Hindlimb muscle (tissue), 1 donor: ENCODE data around the gene HAS3. TPM values are rescaled to one million over a fixed set of nuclear protein-coding genes. Genes with fewer than 3 reads are reported as not detected.

ENCODE experiments used
- DNase-seq: peaks from one replicate; pipeline ENCODE4 v3.0.0-alpha.2; 2013
- polyA plus RNA-seq: library from polyadenylated mRNA; unstranded; fragments of 120-200 nt; gene quantifications from one replicate; pipeline ENCODE4 v1.2.1, GENCODE V29; 2013; ENCODE audit not compliant: insufficient read length

Gene HAS3
- polyA plus RNA-seq, 1 donor: 2.6 TPM

DNA sequence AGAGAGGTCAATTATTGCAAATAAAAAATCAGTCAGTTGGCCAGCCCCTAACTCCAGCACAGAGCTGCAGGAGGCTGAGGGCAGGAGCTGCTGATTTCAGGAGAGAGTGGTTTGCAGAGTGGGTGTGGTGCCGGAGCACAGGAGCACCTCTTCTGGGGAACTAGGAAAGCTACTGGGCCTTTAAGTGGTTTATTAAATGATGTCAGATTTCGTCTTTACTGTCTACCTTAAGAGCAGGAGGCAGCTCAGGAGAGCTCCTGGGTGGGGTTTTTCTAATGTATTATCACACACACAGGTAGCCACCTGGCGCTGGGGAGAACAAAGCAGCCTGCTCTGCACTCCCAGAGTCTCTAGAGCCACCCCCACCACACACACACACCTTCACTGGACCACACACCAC, 11.5 kb upstream of the HAS3 start:
- DNase-seq: no peak

DNA sequence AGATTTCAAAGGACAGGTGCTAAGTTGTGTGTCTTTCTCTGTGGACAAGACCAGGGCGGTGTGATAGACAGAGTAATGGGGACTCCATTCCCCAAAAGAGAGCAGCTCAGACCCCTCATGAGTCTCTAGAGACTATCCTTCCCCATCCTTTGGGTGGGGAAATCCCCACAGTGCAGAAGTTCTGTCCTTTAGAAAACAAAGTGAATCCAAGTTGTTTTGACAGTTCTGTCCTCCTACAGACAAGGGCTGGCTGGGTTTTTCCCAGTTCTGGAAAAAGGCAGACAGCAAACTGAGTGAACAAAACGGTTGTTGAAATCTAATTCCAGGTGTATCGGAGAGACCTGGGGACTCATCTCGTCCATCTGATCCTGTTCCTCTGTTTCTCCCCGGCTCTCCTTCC, 11.0 kb upstream of the HAS3 start:
- DNase-seq: no peak

DNA sequence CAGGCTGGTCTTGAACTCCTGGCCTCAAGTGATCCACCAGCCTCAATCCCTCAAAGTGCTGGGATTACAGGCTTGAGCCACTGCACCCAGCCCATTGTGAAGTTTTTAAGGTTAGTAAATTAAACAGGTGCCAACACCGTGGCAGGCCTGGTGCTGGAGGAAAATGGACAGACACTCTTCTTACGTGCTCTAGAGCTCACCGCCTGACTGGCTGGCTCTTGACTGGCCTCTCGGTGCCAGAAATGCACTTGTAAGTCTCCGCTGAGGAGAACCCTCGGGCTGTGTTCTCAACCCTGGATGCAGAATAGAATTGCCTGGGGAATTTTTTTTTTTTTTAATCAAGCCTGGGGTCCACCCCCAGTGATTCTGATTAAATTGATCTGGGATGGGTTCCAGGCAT, 10.3 kb upstream of the HAS3 start:
- DNase-seq: no peak

DNA sequence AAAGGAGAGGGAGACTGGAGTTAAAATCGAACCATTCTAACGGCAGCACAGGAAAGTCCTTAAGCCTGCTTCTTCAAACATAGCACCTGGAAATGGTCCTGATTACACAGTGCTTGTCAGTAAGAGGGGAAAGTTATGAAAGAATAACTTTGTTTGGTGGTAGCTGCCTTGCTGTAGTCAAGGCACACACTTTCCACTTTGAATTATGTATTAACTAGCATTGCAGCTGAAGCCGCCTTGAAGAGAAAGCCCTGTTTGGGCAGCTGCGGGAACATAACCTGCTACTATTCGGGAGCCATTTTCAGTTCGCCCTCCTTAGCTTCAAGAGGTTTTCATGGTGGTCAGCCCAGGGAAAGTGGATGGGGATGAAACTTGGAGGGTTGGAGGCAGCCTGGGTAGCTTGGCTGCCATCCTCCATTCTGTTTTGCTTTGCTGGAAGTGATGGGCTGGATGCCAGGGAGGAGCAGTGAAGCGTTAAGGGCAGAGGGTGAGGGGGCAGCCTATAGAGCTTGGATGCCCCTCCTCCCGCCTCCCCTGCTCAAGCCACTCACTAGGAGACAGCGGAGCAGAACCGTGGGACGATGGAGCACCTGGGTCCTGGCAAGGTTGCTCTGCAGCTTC, 5.3 kb upstream of the HAS3 start:
- DNase-seq: no peak

DNA sequence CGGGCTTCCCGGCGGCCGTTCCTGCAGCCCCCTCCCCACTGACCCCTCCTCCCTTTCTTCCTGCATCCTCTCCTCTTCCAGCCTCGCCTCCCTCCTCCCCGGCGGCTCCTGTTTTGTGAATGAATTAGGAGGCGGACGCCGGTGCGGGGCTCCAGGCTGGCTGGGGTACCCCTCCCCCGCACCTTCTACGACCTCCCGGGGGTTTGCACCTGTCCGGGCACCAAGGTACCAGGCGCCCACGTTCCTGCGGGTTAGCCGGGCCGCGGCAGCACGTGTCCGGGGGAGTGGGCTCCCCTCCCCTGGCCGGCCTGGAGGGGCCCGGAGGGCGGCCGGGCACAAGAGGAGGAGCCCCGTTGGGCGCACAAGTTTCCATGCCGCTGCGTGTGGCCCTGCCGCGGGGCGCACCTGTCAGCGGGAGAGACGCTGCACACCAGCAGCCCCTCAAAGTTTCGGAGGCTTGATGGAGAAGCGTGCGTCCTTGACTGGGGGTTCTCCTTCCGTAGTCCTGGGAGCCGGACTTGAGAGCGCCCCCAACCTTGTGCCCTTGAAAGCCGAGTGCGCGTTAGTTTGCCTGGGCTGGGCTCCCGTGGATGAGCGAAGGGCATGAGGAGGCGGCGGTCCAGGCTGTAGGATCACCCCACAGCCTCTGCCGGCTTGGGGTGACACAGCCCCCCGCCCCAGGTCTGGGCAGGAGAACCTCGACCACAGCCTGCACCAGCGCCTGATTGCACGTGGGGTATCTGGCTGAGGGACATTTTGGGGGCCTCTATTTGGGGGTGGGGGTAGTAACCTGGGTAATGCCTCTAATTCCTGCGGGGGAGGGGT, 1.2 kb downstream of the HAS3 start:
- DNase-seq: no peak

DNA sequence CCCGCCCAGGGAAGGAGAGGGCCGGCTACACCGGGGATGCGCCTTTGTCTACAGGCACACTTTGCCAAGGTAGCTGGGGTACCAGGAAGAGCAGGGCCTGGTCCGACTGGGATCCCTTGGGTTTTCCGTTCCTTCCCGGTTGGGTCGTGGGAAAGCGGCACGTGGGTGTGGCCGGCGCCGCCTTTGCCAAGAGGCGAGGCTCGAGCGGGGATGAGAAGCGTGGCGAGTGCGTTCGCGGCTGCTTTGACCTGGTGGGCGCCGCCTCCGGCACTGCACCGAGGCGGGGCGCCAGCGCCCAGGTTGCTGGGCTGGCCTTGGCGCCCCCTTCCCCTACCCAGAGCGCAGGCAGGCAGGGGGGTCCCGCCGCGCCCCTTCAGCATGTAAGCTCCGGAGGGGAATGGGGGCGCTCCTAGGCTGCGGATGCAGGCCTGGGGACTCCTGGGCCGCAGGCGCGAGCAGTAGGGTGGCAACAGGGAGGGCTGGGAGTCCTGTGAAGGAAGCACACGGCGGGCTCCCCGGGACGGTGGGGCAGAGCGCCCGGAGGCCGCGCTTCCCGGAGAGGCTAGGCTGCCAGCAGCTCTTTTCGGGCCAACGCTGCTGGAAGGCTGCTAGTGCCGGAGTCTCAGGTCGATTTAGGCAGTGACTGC, 2.0 kb downstream of the HAS3 start:
- DNase-seq: peak; percentile 18

DNA sequence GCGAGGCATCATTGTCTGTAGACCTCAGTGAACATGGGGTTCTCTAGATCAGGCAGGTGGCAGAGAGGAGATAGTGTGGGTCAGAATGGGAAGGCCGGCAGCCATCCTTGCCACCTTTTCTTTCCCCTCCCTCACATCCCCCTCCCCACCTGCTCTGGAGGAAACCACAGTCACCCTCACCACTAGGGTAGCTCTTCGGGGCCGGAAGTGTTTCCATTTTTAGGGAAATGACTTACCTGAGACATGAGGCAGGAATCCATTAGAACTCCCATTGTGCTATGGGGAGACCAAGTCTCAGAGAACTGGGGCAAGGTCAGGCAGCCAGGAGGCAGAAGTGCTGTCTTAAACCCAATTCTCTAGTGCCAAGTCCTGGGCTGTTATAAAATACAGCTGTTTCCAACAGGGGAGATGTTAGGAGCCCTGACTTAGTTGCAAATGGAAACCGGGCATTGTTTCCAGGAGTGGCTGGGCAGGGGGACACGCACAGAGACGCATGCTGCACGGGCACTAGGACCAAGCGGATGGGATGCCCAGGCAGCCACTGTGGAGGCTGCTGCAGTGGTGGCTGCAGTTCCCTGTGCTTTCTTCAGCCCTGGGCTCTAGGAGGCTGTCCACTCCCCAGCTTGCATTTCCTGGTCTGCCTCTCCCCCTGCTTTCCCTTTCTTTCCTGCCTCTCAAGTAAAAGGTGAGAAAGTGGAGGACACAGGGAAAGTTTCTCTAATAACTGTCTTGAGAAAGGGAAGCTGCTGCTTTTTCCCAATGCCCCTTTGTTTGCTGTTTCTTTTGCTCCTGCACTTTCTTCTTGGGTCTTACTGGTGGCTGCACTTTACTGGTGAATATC, 2.8 kb downstream of the HAS3 start:
- no peak for DNase-seq

DNA sequence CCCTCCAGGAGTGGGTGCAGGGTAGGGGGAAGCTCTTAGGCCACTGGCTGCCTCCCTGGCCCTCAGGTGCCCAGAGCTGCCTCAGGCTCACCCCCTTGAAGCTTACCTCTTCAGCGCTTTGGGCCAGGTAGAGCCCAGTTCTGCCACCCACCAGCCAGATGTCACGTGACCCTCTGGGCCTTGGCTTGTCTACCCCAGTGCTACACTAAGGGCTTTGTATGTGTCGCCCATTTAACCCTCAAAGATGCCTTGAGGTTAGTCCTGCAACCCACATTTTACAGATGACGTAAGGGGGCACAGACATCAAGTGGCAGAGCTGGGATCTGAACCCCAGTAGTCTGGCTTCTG, 3.4 kb downstream of the HAS3 start:
- DNase-seq: no peak

DNA sequence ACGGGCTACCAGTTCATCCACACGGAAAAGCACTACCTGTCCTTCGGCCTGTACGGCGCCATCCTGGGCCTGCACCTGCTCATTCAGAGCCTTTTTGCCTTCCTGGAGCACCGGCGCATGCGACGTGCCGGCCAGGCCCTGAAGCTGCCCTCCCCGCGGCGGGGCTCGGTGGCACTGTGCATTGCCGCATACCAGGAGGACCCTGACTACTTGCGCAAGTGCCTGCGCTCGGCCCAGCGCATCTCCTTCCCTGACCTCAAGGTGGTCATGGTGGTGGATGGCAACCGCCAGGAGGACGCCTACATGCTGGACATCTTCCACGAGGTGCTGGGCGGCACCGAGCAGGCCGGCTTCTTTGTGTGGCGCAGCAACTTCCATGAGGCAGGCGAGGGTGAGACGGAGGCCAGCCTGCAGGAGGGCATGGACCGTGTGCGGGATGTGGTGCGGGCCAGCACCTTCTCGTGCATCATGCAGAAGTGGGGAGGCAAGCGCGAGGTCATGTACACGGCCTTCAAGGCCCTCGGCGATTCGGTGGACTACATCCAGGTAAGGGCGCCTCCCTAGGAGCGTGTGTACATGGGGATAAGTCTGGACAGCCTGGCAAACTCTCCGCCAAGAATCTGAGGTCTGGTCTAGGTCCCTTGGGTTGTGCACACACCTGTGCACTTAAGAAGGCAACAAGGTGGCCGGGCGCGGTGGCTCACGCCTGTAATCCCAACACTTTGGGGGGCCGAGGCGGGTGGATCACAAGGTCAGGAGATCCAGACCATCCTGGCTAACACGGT, 4.2 kb downstream of the HAS3 start:
- DNase-seq: no peak

DNA sequence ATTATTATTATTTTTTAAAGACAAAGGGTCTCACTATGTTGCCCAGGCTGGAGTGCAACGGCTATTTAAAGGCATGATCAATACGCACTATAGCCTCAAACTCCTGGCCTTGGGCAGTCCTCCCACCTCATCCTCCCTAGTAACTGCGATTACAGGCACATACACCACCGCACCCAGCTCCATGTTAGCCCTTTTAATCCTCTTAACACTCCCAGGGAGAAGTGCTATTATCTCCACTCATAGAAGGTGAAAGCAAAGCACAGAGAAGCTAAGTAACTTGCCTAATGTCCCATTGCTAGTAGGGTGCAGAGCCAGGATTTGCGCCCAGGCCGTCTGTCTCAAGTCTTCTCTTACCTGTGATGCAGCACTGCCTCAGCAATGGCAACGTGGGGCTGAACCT, 5.0 kb downstream of the HAS3 start:
- DNase-seq: no peak

DNA sequence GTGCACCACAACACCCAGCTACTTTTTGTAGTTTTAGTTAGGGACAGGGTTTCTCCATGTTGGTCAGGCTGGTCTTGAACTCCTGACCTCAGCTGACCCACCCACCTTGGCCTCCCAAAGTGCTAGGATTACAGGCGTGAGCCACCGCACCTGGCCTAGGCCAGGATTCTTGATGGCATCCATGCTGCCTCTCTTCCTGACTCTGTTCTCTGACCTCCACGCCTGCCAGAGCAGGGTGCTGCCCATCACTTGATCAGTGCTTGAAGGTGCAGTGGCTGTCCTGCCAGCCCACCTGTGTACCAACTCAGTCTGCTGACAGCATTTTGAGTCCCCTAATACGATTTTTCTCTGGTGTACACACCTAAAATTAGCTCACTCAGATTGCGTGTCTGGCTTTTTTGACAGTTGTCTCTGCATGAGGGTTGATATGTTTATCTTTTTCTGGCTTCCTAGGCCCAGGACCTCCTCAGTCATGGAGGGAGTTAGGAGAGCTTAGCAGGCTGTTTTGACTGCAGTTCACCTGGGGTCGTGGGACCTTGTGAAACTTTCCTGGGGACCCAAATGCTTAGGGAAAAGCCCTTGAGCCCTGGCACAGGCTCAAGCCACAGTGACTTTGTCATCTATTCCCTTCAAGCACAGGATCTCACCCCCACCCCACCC, 5.9 kb downstream of the HAS3 start:
- no peak for DNase-seq

DNA sequence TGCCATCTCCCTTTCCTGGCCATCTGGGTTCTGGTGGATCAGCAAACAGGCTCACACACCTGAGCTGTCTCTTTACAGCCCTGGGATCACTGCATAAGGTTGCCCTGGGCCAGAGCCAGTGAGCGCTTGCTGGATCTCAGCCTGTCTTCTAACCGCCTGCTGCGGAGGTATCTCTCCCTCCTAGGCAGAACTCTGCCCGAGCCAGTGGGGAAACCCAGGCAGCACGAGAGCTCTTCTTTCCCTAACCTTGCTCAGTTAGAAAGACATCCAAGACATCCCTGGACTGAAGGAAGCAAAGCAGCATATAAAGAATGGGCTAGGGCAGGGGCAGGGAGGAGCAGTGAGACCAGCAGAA, 6.4 kb downstream of the HAS3 start:
- DNase-seq: no peak

DNA sequence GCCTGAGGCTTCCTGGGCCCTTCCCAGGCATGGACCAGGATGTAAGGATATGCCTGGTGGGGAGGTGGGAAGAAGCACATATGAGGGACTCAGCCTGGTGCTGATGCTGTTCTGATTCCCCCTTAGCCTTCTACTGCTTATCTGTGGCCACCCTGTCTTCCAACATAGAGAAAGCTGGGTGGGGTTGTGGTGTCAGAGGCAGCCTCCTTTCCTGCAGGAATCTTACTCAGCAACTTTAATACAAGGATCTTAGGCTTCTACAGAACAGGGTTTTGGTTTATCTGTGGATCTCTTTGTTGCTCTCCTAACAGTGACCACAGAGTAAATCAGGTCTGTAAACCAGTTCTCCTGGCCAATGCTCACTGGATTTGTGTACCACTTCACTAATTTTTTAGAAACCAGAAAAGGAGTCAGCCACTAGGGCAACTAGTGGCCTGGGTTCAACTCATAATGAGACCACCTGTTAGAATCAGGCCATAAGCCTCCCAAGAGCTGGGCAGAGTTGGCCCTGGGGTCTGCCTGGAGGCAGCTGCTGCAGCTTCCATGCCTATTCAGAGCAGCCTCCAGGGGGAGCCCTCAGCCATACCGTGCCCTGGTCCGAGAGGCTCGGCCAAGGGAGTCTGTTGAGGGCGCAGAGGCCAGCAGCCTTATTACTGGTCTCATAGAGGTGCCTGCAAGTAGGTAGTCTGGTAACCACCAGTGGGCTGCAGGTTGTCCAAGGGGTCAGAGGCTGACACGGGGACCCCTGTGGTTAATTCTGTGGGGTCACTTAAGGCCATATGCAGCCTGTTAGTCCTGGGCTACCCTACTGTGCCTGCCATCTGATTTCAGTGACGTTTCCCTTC, 7.1 kb downstream of the HAS3 start:
- no peak for DNase-seq

DNA sequence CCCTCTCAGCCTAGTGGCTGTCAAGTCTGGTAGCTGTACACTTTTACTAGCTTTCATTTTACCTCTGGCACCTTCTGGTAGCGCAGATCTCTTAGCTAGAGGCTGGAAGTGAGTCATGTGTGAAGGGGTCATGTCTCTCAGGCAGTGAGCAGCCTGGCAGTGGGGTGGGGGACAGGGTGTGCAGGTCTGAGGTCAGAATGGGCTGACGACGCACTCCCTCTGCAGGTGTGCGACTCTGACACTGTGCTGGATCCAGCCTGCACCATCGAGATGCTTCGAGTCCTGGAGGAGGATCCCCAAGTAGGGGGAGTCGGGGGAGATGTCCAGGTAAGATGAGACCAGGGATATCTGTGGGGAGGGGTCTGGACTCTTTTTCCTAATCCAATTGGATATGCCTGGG, 7.8 kb downstream of the HAS3 start:
- DNase-seq: no peak

DNA sequence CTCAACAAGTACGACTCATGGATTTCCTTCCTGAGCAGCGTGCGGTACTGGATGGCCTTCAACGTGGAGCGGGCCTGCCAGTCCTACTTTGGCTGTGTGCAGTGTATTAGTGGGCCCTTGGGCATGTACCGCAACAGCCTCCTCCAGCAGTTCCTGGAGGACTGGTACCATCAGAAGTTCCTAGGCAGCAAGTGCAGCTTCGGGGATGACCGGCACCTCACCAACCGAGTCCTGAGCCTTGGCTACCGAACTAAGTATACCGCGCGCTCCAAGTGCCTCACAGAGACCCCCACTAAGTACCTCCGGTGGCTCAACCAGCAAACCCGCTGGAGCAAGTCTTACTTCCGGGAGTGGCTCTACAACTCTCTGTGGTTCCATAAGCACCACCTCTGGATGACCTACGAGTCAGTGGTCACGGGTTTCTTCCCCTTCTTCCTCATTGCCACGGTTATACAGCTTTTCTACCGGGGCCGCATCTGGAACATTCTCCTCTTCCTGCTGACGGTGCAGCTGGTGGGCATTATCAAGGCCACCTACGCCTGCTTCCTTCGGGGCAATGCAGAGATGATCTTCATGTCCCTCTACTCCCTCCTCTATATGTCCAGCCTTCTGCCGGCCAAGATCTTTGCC, 9.0 kb downstream of the HAS3 start:
- no peak for DNase-seq

DNA sequence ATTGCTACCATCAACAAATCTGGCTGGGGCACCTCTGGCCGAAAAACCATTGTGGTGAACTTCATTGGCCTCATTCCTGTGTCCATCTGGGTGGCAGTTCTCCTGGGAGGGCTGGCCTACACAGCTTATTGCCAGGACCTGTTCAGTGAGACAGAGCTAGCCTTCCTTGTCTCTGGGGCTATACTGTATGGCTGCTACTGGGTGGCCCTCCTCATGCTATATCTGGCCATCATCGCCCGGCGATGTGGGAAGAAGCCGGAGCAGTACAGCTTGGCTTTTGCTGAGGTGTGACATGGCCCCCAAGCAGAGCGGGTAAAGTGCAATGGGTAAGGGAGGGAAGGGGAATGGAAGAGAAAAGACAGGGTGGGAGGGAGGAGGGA, 9.5 kb downstream of the HAS3 start:
- DNase-seq: no peak

DNA sequence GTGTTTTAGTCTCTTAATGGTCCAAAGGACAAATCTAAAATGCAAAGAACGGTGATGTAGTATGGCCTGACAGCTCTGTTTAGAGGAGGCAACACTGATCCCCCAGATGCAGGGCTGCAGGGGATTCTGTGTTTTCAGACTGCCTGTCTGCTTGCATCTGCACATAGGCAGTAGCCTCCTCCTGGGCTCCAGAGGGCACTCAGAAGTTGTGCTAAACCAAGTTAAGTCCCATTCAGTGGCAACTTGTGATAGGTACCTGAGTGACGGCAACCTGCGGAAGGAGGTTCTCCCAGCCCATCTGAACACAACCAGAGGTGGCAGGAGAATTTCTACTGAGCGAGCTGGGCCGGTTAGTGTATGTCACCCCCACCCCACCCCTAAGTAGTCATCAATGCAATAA, 9.9 kb downstream of the HAS3 start:
- DNase-seq: no peak

DNA sequence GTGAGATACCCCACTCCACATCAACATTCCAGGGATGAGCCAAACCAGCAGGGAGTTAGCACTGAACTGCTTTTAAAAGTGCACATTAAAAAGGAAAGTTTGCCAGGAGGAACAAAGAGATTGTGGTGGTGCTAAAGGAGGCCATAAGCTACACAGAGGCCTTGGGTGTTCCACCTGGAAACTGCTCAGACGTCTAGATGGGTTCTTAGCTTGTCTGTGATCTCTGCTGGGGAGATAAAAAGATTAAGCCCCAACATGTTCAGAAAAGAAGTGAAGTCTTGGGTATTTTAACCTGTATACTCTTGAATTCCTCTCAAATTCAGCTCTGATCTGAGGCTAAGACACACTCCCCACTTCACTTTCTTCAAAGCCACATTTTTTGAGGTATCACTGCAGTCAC, 10.4 kb downstream of the HAS3 start:
- DNase-seq: no peak

DNA sequence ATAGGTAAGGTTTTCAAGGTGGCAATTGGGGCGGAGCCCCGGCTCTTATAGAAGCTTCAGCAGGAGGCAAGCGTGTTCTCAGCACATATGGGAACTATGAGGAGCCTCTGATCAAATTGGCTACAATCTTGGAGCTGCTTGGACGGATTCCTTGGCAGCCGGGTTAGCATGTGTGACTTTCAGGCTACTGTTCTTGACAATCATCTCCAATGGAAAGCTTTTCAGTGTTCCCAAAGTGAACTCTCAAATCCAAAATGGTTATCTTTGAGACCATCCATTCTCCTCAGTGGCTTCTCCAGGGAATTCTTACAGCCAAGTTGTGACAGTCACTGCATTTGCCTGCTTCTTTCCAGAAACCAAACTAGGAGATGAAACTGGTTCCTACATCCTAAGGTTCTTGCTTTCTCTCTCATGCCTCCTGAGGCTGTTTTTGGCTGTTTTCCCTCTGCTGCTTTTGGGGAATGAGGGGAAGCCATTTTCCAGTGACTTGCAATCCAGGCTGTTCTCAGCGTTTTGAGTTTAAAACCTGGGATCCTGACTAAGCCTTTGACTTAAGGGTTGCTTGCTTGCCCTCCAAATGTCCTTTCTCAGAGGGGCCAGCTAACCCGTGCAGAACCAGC, 10.9 kb downstream of the HAS3 start:
- DNase-seq: no peak

DNA sequence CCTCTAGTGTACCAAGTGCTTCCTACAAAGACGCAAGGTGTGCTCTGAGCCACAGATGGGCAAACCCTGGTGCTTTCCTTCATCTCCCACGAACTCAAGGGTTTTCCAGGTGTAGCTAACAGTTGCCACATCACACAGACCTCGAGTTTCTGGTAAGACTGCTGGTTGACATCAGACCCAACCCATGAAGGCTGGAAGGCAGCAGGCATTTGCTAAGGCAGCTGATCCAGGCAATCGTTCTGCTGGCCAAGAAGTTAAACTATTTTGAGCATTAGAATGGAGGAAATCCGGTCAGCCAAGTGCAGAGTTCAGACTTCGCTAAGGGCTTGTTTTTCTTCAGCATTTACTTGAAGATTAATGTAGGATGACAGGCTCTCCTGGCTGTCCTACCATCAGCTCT, 11.5 kb downstream of the HAS3 start:
- DNase-seq: no peak
